Prostate gland (tissue), 2 donors: ENCODE data around the gene CCDC12.

Experiments
- POLR2A ChIP-seq: fragments of 450-650 bp; IDR thresholded peaks from one replicate; pipeline ENCODE4 v1.6.1; 2016; ENCODE audit warnings: antibody characterized with exemption, mild to moderate bottlenecking
- POLR2AphosphoS5 ChIP-seq: sonication (generic); formaldehyde crosslinking; IDR thresholded peaks from one replicate; pipeline ENCODE4 v1.6.1; 2017; ENCODE audit warnings: antibody characterized with exemption
- TF ChIP-seq, protein P1 (sequence below), 4 experiments: fragments of 200-600 bp in 2 of 4; fragments of 450-650 bp in 2 of 4; sonication (generic) in 2 of 4; IDR thresholded peaks; 1 replicate in 3 of 4; 2 replicates in 1 of 4; pipeline ENCODE4 v1.5.1; 2016 to 2019; ENCODE audit warnings: antibody characterized with exemption in 4 of 4, mild to moderate bottlenecking in 2 of 4, moderate library complexity in 2 of 4

DNA sequence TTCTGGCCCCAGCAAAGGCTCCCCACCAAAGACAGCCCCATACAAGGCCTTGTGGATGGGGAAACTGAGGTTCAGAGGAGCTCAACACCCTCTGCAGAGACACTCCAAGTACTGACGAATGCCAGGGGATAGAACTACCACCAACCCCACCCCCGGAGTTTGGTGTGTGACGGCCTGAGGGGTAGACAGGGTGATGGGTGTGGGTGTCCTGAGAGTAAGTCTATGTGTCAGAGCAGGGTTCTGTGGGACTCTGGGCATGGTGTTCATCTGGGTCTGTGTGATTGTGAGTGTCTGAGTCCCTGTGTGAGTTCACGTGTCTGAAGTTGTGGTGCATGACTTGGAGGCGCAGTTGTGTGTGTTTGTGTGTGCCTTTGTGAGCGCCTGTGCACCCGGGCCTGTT is 91.6 kb downstream of the CCDC12 start:
- no peak for TF ChIP-seq POLR2AphosphoS5
- TF ChIP-seq, protein P1, sequence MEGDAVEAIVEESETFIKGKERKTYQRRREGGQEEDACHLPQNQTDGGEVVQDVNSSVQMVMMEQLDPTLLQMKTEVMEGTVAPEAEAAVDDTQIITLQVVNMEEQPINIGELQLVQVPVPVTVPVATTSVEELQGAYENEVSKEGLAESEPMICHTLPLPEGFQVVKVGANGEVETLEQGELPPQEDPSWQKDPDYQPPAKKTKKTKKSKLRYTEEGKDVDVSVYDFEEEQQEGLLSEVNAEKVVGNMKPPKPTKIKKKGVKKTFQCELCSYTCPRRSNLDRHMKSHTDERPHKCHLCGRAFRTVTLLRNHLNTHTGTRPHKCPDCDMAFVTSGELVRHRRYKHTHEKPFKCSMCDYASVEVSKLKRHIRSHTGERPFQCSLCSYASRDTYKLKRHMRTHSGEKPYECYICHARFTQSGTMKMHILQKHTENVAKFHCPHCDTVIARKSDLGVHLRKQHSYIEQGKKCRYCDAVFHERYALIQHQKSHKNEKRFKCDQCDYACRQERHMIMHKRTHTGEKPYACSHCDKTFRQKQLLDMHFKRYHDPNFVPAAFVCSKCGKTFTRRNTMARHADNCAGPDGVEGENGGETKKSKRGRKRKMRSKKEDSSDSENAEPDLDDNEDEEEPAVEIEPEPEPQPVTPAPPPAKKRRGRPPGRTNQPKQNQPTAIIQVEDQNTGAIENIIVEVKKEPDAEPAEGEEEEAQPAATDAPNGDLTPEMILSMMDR (IDR thresholded peaks at IDR 0.05), result no peak
- no peak for TF ChIP-seq POLR2A
